Limb (tissue), 2 donors: Measurements from ENCODE around the gene INSM1.

Source experiments
- DNase-seq, 2 donors: peaks; one replicate each; pipeline ENCODE4 v3.0.0-alpha.2; 2016; ENCODE audit errors: extremely low spot score in 2 of 2

Gene INSM1

GRCh38 chr20:20417876-20418676 is 50.2 kb downstream of the INSM1 start:
- no peak for DNase-seq
